H1 (cell line): ENCODE results near the gene GATAD2B.

Source experiments
- CEBPB ChIP-seq: IDR thresholded peaks from 2 replicates; pipeline ENCODE4 v1.6.1; 2012; ENCODE audit warnings: low read depth, low read length
- CHD2 ChIP-seq: IDR thresholded peaks from 2 replicates; pipeline ENCODE4 v1.6.1; 2012; ENCODE audit warnings: low read length, improper control_type of control experiment
- EZH2 ChIP-seq: fragments of 200-600 bp; sonication (generic); IDR thresholded peaks from 2 replicates; pipeline ENCODE4 v1.7.1; 2012; ENCODE audit warnings: low read depth, mild to moderate bottlenecking, moderate library complexity, low read length, inconsistent platforms; ENCODE audit not compliant: severe bottlenecking
- GTF2F1 ChIP-seq: IDR thresholded peaks from 2 replicates; pipeline ENCODE4 v1.6.1; 2012; ENCODE audit warnings: low read depth, low read length, improper control_type of control experiment, borderline replicate concordance
- HDAC2 ChIP-seq, 2 experiments: fragments of 300-600 bp in 1 of 2; sonication (generic) in 1 of 2; IDR thresholded peaks; 2 replicates each; pipeline ENCODE4 v1.6.1; 2011 to 2012; ENCODE audit warnings: low read depth in 2 of 2, low read length in 2 of 2, mild to moderate bottlenecking in 2 of 2, moderate library complexity in 2 of 2, borderline replicate concordance in 1 of 2, inconsistent platforms in 1 of 2
- POLR2A ChIP-seq, 2 experiments: IDR thresholded peaks; 1 replicate in 1 of 2; 2 replicates in 1 of 2; pipeline ENCODE4 v1.6.1; 2011; ENCODE audit warnings: low read depth in 2 of 2, low read length in 2 of 2, mild to moderate bottlenecking in 2 of 2; ENCODE audit errors: control extremely low read depth in 1 of 2
- POU5F1 ChIP-seq: IDR thresholded peaks from 2 replicates; pipeline ENCODE4 v1.6.1; 2011; ENCODE audit warnings: low read depth, mild to moderate bottlenecking, low read length, moderate library complexity
- RAD21 ChIP-seq, 2 experiments: IDR thresholded peaks in 1 of 2; conservative IDR thresholded peaks in 1 of 2; 2 replicates each; pipeline ENCODE4 v1.6.1; 2011; ENCODE audit warnings: low read depth in 2 of 2, low read length in 2 of 2, improper control_type of control experiment in 1 of 2, inconsistent platforms in 1 of 2, mild to moderate bottlenecking in 1 of 2, moderate library complexity in 1 of 2
- RNF2 ChIP-seq: fragments of 200-900, 300-1000 bp; sonication (generic); IDR thresholded peaks from 2 replicates; pipeline ENCODE4 v1.7.1; 2016; ENCODE audit warnings: borderline replicate concordance, low read depth, mild to moderate bottlenecking, antibody characterized with exemption, low read length; ENCODE audit not compliant: poor library complexity, severe bottlenecking; ENCODE audit errors: missing control alignments
- YY1 ChIP-seq: IDR thresholded peaks from 2 replicates; pipeline ENCODE4 v1.6.1; 2011; ENCODE audit warnings: low read depth, mild to moderate bottlenecking, low read length
- TF ChIP-seq, protein P1 (sequence below), 3 experiments: IDR thresholded peaks; 1 replicate in 2 of 3; 2 replicates in 1 of 3; pipeline versions ENCODE4 v1.5.1 to v1.6.1; 2011; ENCODE audit warnings: low read length in 3 of 3, mild to moderate bottlenecking in 3 of 3, inconsistent platforms in 2 of 3, low read depth in 1 of 3, moderate library complexity in 1 of 3; ENCODE audit not compliant: insufficient read depth in 1 of 3; ENCODE audit errors: control extremely low read depth in 1 of 3
- TF ChIP-seq, protein P2 (sequence below): IDR thresholded peaks from 2 replicates; pipeline ENCODE4 v1.6.1; 2011; ENCODE audit warnings: low read depth, mild to moderate bottlenecking, low read length; ENCODE audit not compliant: insufficient read depth

DNA sequence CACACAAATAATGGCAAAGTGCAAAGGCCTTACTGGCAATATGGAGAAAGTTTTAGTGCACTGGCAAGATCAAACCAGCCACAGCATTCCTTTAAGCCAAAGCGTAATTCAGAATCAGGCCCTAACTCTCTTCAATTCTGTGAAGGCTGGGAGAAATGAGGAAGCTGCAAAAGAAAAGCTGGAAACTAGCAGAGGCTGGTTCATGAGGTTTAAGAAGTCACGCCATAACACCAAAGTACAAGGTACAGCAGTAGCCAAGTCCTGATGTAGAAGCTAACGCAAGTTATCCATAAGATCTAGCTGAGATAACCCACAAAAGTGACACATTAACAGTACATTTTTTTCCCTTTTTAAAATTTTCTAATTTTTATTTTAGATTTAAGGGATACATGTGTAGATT lies 90.5 kb downstream of the GATAD2B start:
- TF ChIP-seq CEBPB = no peak
- TF ChIP-seq RAD21 (IDR thresholded peaks at IDR 0.05 in 1 of 2, conservative IDR thresholded peaks at IDR 0.05 in 1 of 2; ENCODE audit: low read depth in 2 of 2, low read length in 2 of 2) = no peak
- no peak for TF ChIP-seq POLR2A (IDR thresholded peaks at IDR 0.05; ENCODE audit: control extremely low read depth in 1 of 2, low read depth in 2 of 2, low read length in 2 of 2)
- TF ChIP-seq, protein P1, sequence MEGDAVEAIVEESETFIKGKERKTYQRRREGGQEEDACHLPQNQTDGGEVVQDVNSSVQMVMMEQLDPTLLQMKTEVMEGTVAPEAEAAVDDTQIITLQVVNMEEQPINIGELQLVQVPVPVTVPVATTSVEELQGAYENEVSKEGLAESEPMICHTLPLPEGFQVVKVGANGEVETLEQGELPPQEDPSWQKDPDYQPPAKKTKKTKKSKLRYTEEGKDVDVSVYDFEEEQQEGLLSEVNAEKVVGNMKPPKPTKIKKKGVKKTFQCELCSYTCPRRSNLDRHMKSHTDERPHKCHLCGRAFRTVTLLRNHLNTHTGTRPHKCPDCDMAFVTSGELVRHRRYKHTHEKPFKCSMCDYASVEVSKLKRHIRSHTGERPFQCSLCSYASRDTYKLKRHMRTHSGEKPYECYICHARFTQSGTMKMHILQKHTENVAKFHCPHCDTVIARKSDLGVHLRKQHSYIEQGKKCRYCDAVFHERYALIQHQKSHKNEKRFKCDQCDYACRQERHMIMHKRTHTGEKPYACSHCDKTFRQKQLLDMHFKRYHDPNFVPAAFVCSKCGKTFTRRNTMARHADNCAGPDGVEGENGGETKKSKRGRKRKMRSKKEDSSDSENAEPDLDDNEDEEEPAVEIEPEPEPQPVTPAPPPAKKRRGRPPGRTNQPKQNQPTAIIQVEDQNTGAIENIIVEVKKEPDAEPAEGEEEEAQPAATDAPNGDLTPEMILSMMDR (IDR thresholded peaks at IDR 0.05; ENCODE audit: control extremely low read depth in 1 of 3, insufficient read depth in 1 of 3, low read depth in 1 of 3, low read length in 3 of 3) = no peak
- no peak for TF ChIP-seq RNF2
- no peak for TF ChIP-seq POU5F1
- no peak for TF ChIP-seq HDAC2 (IDR thresholded peaks at IDR 0.05; ENCODE audit: borderline replicate concordance in 1 of 2, low read depth in 2 of 2, low read length in 2 of 2)
- TF ChIP-seq CHD2 = no peak
- no peak for TF ChIP-seq GTF2F1
- TF ChIP-seq, protein P2, sequence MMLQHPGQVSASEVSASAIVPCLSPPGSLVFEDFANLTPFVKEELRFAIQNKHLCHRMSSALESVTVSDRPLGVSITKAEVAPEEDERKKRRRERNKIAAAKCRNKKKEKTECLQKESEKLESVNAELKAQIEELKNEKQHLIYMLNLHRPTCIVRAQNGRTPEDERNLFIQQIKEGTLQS = no peak
- TF ChIP-seq YY1 = no peak
- no peak for TF ChIP-seq EZH2
